AG09309 (cell line): ENCODE results near the gene MYOZ2.
"Not testable (repeated sequence)": the region's sequence is repeated elsewhere in the genome, so short reads cannot be mapped to it uniquely, and the experiment has no call there.

Experiments
- DNase-seq: peaks from one replicate; pipeline ENCODE4 v3.0.0-alpha.2; 2010; ENCODE audit warnings: low read depth
- H3K4me3 ChIP-seq: 2 replicates; pipeline ENCODE4 v1.5.1; 2011; ENCODE audit warnings: mild to moderate bottlenecking, low read depth, low read length, moderate library complexity; ENCODE audit not compliant: control insufficient read depth
- TF ChIP-seq, protein P1 (sequence below): IDR thresholded peaks from 2 replicates; pipeline ENCODE4 v1.5.1; 2011; ENCODE audit warnings: mild to moderate bottlenecking, low read depth, low read length, inconsistent platforms; ENCODE audit not compliant: insufficient read depth, control insufficient read depth; ENCODE audit errors: missing control alignments

The MYOZ2 gene

GRCh38 chr4:119152741-119153140 lies 17.1 kb downstream of the MYOZ2 start:
- no peak for DNase-seq
- TF ChIP-seq, protein P1, sequence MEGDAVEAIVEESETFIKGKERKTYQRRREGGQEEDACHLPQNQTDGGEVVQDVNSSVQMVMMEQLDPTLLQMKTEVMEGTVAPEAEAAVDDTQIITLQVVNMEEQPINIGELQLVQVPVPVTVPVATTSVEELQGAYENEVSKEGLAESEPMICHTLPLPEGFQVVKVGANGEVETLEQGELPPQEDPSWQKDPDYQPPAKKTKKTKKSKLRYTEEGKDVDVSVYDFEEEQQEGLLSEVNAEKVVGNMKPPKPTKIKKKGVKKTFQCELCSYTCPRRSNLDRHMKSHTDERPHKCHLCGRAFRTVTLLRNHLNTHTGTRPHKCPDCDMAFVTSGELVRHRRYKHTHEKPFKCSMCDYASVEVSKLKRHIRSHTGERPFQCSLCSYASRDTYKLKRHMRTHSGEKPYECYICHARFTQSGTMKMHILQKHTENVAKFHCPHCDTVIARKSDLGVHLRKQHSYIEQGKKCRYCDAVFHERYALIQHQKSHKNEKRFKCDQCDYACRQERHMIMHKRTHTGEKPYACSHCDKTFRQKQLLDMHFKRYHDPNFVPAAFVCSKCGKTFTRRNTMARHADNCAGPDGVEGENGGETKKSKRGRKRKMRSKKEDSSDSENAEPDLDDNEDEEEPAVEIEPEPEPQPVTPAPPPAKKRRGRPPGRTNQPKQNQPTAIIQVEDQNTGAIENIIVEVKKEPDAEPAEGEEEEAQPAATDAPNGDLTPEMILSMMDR: no peak

GRCh38 chr4:119162174-119162573 lies 26.5 kb downstream of the MYOZ2 start:
- H3K4me3 ChIP-seq: no peak overlapping the region
- TF ChIP-seq, protein P1: no peak
- DNase-seq: no peak

More at GRCh38 chr4:119152741-119153140, 17.1 kb downstream of the MYOZ2 start:
- no peak overlapping the region for H3K4me3 ChIP-seq

DNA sequence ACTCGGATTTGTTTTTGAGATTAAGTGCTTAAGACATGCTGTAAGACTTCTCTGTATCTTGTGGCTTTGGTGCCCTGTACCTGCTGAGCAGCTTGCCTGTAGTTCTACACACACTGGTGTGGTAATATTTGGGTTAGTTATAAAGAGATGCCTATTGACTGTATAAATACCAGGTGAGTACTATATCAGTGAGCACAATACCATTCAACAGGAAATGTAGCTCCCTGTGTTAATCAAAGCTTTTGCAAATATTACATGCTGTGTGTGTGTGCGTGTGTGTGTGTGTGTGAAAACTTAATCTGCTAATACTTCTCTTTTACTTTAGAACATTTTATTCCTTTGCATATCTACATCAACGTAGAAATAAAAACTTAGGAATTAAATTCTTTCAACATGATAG lies 30.1 kb downstream of the MYOZ2 start:
- no peak for DNase-seq
- TF ChIP-seq, protein P1: no peak
- H3K4me3 ChIP-seq: no peak overlapping the region

DNA sequence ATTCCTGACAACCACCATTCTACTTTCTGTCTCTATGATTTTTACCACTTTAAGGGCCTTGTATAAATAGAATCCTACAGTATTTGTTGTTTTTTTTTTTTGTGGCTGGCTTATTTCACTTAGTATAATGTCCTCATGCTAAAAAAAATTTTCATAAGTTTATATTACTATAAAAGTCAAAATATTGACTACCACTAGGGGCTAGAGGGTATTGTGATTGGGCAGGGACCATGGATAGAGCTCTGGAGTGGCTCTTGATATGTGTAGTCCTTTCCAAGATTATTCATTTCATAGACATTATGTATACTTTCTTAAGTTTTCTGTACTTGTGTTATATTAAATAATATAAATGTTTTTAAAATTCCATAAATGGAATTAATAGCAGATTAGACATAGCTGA lies 34.6 kb downstream of the MYOZ2 start:
- H3K4me3 ChIP-seq: no peak overlapping the region
- no peak for DNase-seq
- TF ChIP-seq, protein P1: no peak

- no peak for DNase-seq
- TF ChIP-seq, protein P1: no peak
- no peak overlapping the region for H3K4me3 ChIP-seq
Observed at GRCh38 chr4:119172223-119172622, 36.6 kb downstream of the MYOZ2 start.

- not testable (repeated sequence) for DNase-seq
Observed at GRCh38 chr4:119173729-119174361, 38.2 kb downstream of the MYOZ2 start.

DNA sequence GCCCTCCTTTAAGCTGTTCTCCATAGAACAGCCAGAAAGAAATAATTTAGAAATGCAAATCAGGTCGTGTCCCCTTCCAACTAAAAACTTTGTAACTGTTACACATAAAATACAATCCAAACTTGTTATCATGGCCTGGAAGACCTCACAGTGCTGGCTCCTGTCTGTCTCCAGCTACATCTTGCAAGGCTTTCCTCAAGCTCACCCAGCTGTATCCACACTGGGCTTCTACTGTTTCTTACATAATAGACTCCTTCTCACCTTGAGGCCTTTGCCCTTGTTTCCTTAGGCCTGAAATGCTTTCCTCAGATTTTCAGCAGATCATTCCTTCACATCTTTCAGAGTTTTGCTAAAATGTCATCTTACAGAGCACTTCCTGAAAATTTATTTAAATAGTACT lies 43.4 kb downstream of the MYOZ2 start:
- DNase-seq: no peak
- TF ChIP-seq, protein P1: no peak
- H3K4me3 ChIP-seq: no peak overlapping the region

More at GRCh38 chr4:119173729-119174361, 38.2 kb downstream of the MYOZ2 start:
- not testable (repeated sequence) for H3K4me3 ChIP-seq
